GM12878 (cell line): ENCODE results near the gene NPAS2. TPM values are rescaled to one million over a fixed set of nuclear protein-coding genes. Genes with fewer than 3 reads are reported as not detected.

Source experiments
- ATAC-seq: fragments of 200-7000 bp; cut with Tn5 transposase; 3 replicates; pipeline ENCODE4 v1.9.1; 2020; ENCODE audit warnings: mild to moderate bottlenecking, moderate library complexity
- BruUV-seq: library from RNA; stranded (reverse); fragments of 400-500 nt; replicated peaks from 2 replicates; lab custom pipeline; 2021; lab: Mats Ljungman, UMichigan
- CTCF ChIA-PET: fragments of 300-600 bp; sonication (Branson Sonifier 250); formaldehyde crosslinking; extraction: SDS; loops from one replicate; lab custom pipeline; 2021; ENCODE audit warnings: inconsistent platforms; lab: Yijun Ruan, JAX
- POLR2A ChIA-PET: fragments of 350-600 bp; formaldehyde crosslinking; extraction: SDS; loops from one replicate; lab custom pipeline; 2021; ENCODE audit warnings: inconsistent platforms; lab: Charles Lee
- RAD21 ChIA-PET: fragments of 300-600 bp; sonication (Branson Sonifier 250); formaldehyde crosslinking; loops from one replicate; lab custom pipeline; 2023; ENCODE audit warnings: antibody characterized with exemption; ENCODE audit not compliant: unreplicated experiment; lab: Charles Lee
- SMC1A ChIA-PET: fragments of 300-600 bp; sonication (Branson Sonifier 250); formaldehyde crosslinking; loops from one replicate; lab custom pipeline; 2023; ENCODE audit not compliant: unreplicated experiment, uncharacterized antibody; lab: Charles Lee
- DNase-seq: peaks from one replicate; pipeline ENCODE4 v3.0.0-alpha.2; 2011; ENCODE audit warnings: low read depth, low spot score
- FAIRE-seq: peaks from 3 replicates; lab custom pipeline; 2011; peaks lifted over from hg19 to GRCh38; lab: Jason Lieb, UNC
- H2AFZ ChIP-seq: 2 replicates; pipeline ENCODE4 v1.6.0; 2011; ENCODE audit warnings: low read depth, low read length, control low read depth; ENCODE audit not compliant: control insufficient read depth
- H3K27ac ChIP-seq: 2 replicates; pipeline ENCODE4 v1.5.1; 2011; ENCODE audit warnings: control low read depth; ENCODE audit not compliant: control insufficient read depth, insufficient read depth
- H3K27me3 ChIP-seq, 2 experiments: replicated peaks in 1 of 2; 2 replicates each; pipeline versions ENCODE4 v1.6.0 to v1.6.1; 2011; ENCODE audit warnings: low read length in 1 of 2; ENCODE audit not compliant: control insufficient read depth in 2 of 2, insufficient read depth in 2 of 2
- H3K36me3 ChIP-seq, 2 experiments: 2 replicates each; pipeline ENCODE4 v1.5.1; 2011; ENCODE audit warnings: low read length in 1 of 2; ENCODE audit not compliant: control insufficient read depth in 2 of 2, insufficient read depth in 2 of 2
- H3K4me1 ChIP-seq: 2 replicates; pipeline ENCODE4 v1.6.1; 2011; ENCODE audit warnings: mild to moderate bottlenecking, low read length, moderate library complexity, mixed read lengths; ENCODE audit not compliant: control insufficient read depth, insufficient read depth
- H3K4me2 ChIP-seq: 2 replicates; pipeline ENCODE4 v1.6.0; 2011; ENCODE audit warnings: control low read depth; ENCODE audit not compliant: control insufficient read depth, insufficient read depth
- H3K4me3 ChIP-seq: fragments of 200-600 bp; sonication (generic); 2 replicates; pipeline ENCODE4 v1.5.1; 2016
- H3K79me2 ChIP-seq: 2 replicates; pipeline ENCODE4 v1.6.0; 2011; ENCODE audit warnings: low read length; ENCODE audit not compliant: control insufficient read depth, insufficient read depth
- H3K9ac ChIP-seq: 2 replicates; pipeline ENCODE4 v1.8.0; 2011; ENCODE audit warnings: low read length, control low read depth, mixed read lengths; ENCODE audit not compliant: control insufficient read depth, insufficient read depth
- H3K9me3 ChIP-seq: replicated peaks from 3 replicates; pipeline ENCODE4 v1.5.1; 2011; ENCODE audit warnings: mild to moderate bottlenecking, low read length; ENCODE audit not compliant: control insufficient read depth, insufficient read depth
- H4K20me1 ChIP-seq: 2 replicates; pipeline ENCODE4 v1.6.0; 2011; ENCODE audit not compliant: control insufficient read depth, insufficient read depth
- BCL11A ChIP-seq: IDR thresholded peaks from 2 replicates; pipeline ENCODE4 v1.6.1; 2011; ENCODE audit warnings: low read depth, low read length
- BMI1 ChIP-seq: fragments of 450-650 bp; IDR thresholded peaks from 2 replicates; pipeline ENCODE4 v1.6.1; 2016; ENCODE audit warnings: mild to moderate bottlenecking, moderate library complexity, borderline replicate concordance
- CHD2 ChIP-seq: IDR thresholded peaks from 2 replicates; pipeline ENCODE4 v1.6.1; 2011; ENCODE audit warnings: low read depth, low read length, improper control_type of control experiment, borderline replicate concordance
- FOXM1 ChIP-seq: IDR thresholded peaks from 2 replicates; pipeline ENCODE4 v1.6.1; 2012; ENCODE audit warnings: low read depth, mild to moderate bottlenecking, inconsistent platforms, low read length, moderate library complexity
- GABPA ChIP-seq: IDR thresholded peaks from 2 replicates; pipeline ENCODE4 v1.6.1; 2014; ENCODE audit warnings: antibody characterized with exemption, low read depth, mild to moderate bottlenecking, inconsistent platforms
- HDAC2 ChIP-seq: fragments of 200-600 bp; sonication (generic); IDR thresholded peaks from 2 replicates; pipeline ENCODE4 v1.6.1; 2017
- KAT2A ChIP-seq: conservative IDR thresholded peaks from 2 replicates; pipeline ENCODE4 v1.6.1; 2011; ENCODE audit warnings: low read depth, low read length; ENCODE audit not compliant: control insufficient read depth
- RAD21 ChIP-seq: IDR thresholded peaks from 2 replicates; pipeline ENCODE4 v1.6.1; 2011; ENCODE audit warnings: mild to moderate bottlenecking, low read depth, low read length, moderate library complexity; ENCODE audit not compliant: insufficient read depth
- SRF ChIP-seq, 2 experiments: IDR thresholded peaks; 2 replicates each; pipeline ENCODE4 v1.6.1; 2011; ENCODE audit warnings: low read depth in 2 of 2, low read length in 2 of 2, mild to moderate bottlenecking in 1 of 2, moderate library complexity in 1 of 2
- STAT1 ChIP-seq: fragments of 450-650 bp; conservative IDR thresholded peaks from 2 replicates; pipeline ENCODE4 v1.6.1; 2014; ENCODE audit warnings: antibody characterized with exemption, mild to moderate bottlenecking
- WGBS: methylation state at CpG from one replicate; pipeline ENCODE4 v1.1.6; 2016; ENCODE audit warnings: low lambda C conversion rate; ENCODE audit not compliant: insufficient replicate concordance, insufficient coverage; ENCODE audit errors: missing lambda C conversion rate; 5-methylcytosine and 5-hydroxymethylcytosine counted together
- in situ Hi-C: fragments of 300-500 bp; cut with MboI; formaldehyde crosslinking; loops from 9 replicates; pipeline ENCODE4 v1.14.3; 2018; ENCODE audit warnings: mixed read lengths
- intact Hi-C: fragments of 100-400 bp; cut with micrococcal nuclease; formaldehyde crosslinking; loops from one replicate; pipeline ENCODE4 v1.14.2; 2022; ENCODE audit not compliant: unreplicated experiment
- polyA plus RNA-seq, 11 experiments: library from polyadenylated mRNA; depleted of rRNA in 4 of 11; unstranded in 6 of 11; stranded (reverse) in 5 of 11; fragments of >200 nt; fragmentation: Nextera tagmentation in 4 of 11; fragmentation: Illumina TruSeq in 1 of 11; extraction: Ambion mirVana in 4 of 11; extraction: Trizol in 1 of 11; gene quantifications; 1 replicate in 1 of 11; 2 replicates in 10 of 11; pipeline versions ENCODE4 v1.2.1 to v1.2.3, GENCODE V29; 2011 to 2016; ENCODE audit warnings: inconsistent platforms in 2 of 11, missing spikeins in 2 of 11, low read depth in 1 of 11
- total RNA-seq, 4 experiments: library from RNA; depleted of rRNA in 3 of 4; stranded (reverse); fragments of >200 nt in 3 of 4; fragmentation: Illumina TruSeq in 1 of 4; extraction: Trizol in 1 of 4; gene quantifications; 2 replicates each; pipeline versions ENCODE4 v1.2.1 to v1.2.3, GENCODE V29; 2013 to 2021
- TF ChIP-seq, protein P1 (sequence below): fragments of 450-650 bp; IDR thresholded peaks from 2 replicates; pipeline ENCODE4 v1.6.1; 2017; ENCODE audit warnings: mild to moderate bottlenecking, moderate library complexity
- TF ChIP-seq, protein P2 (sequence below): fragments of 450-650 bp; IDR thresholded peaks from 2 replicates; pipeline ENCODE4 v1.6.1; 2018; ENCODE audit warnings: mild to moderate bottlenecking, low read depth, moderate library complexity; ENCODE audit not compliant: partially characterized antibody
- TF ChIP-seq, protein P3 (sequence below): IDR thresholded peaks from 2 replicates; pipeline ENCODE4 v1.6.1; 2012; ENCODE audit warnings: mild to moderate bottlenecking, low read depth, low read length

NPAS2 gene
- total and polyA plus RNA-seq, 10 of the 15 experiments (the other 5 are each of a cell fraction or from before 2014, with no cell fraction given), result 0.08 TPM; not detected in 9

DNA sequence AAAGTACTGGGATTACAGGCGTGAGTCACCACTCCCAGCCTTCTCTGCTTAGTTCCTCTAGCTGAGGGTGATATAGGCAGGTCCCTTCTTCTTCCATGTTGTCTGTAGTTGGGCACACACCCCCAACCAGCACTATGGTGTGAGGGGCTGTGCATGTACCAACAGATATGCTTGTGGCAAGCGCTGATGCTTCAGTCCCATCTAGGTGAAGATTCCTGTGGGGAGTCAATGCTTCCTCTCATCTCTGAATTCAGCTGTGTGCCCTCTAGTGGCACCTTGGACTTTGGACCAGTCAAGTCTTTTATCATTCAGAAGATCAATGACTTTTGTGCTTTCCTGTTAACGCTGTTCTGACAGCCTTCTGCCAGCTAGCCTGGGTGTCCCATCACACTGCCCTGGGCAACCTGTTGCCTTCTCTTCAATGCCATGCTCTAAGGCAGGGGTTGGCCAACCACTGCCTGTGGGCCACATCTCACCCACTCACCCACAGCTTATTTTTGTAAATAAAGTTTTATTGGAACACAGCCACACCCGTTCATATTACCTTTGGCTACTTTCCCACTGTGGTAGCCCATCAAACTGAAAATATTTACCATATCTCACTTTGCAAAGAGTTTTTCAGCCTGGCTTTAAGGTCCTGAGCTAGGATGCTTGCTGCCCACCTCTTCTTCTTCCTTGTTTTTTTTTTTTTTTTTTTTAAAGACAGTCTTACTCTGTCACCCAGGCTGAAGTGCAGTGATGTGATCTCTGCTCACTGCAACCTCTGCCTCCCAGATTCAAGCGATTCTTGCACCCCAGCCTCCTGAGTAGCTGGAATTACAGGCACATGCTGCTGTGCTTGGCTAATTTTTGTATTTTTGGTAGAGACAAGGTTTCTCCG, 51.0 kb downstream of the NPAS2 start:
- no peaks in the 10 kb centered on the region for H3K4me1 ChIP-seq
- ATAC-seq (no peak), FAIRE-seq (no peak), DNase-seq (no peak)
- intact Hi-C loops, result no loop called here
- BruUV-seq, result no TSS peak
- H4K20me1 ChIP-seq, result no peaks in the 10 kb centered on the region
- in situ Hi-C loops, result no loop called here
- H2AFZ ChIP-seq, result no peak overlapping the region
- H3K79me2 ChIP-seq, result no peaks in the 10 kb centered on the region
- ChIA-PET CTCF (no interaction called here), SMC1A (no interaction called here), RAD21 (interaction anchor here (0.6 kb wide), 1 partner anchor 59 kb away, joined by 4 read pairs; no protein-coding TSS in a partner anchor), POLR2A (no interaction called here)
- no peak overlapping the region for H3K4me3 ChIP-seq
- WGBS, result 57% methylated on average over 6 of the region's 6 CpGs
- H3K4me2 ChIP-seq, result no peak overlapping the region
- H3K27me3 ChIP-seq, result no peaks in the 10 kb centered on the region
- no peaks in the 10 kb centered on the region for H3K36me3 ChIP-seq
- no peak overlapping the region for H3K9ac ChIP-seq
- no peak overlapping the region for H3K27ac ChIP-seq
- TF ChIP-seq, protein P1, sequence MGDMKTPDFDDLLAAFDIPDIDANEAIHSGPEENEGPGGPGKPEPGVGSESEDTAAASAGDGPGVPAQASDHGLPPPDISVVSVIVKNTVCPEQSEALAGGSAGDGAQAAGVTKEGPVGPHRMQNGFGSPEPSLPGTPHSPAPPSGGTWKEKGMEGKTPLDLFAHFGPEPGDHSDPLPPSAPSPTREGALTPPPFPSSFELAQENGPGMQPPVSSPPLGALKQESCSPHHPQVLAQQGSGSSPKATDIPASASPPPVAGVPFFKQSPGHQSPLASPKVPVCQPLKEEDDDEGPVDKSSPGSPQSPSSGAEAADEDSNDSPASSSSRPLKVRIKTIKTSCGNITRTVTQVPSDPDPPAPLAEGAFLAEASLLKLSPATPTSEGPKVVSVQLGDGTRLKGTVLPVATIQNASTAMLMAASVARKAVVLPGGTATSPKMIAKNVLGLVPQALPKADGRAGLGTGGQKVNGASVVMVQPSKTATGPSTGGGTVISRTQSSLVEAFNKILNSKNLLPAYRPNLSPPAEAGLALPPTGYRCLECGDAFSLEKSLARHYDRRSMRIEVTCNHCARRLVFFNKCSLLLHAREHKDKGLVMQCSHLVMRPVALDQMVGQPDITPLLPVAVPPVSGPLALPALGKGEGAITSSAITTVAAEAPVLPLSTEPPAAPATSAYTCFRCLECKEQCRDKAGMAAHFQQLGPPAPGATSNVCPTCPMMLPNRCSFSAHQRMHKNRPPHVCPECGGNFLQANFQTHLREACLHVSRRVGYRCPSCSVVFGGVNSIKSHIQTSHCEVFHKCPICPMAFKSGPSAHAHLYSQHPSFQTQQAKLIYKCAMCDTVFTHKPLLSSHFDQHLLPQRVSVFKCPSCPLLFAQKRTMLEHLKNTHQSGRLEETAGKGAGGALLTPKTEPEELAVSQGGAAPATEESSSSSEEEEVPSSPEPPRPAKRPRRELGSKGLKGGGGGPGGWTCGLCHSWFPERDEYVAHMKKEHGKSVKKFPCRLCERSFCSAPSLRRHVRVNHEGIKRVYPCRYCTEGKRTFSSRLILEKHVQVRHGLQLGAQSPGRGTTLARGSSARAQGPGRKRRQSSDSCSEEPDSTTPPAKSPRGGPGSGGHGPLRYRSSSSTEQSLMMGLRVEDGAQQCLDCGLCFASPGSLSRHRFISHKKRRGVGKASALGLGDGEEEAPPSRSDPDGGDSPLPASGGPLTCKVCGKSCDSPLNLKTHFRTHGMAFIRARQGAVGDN, result no peak
- no peak for TF ChIP-seq STAT1
- TF ChIP-seq BMI1, result no peak
- TF ChIP-seq, protein P2, sequence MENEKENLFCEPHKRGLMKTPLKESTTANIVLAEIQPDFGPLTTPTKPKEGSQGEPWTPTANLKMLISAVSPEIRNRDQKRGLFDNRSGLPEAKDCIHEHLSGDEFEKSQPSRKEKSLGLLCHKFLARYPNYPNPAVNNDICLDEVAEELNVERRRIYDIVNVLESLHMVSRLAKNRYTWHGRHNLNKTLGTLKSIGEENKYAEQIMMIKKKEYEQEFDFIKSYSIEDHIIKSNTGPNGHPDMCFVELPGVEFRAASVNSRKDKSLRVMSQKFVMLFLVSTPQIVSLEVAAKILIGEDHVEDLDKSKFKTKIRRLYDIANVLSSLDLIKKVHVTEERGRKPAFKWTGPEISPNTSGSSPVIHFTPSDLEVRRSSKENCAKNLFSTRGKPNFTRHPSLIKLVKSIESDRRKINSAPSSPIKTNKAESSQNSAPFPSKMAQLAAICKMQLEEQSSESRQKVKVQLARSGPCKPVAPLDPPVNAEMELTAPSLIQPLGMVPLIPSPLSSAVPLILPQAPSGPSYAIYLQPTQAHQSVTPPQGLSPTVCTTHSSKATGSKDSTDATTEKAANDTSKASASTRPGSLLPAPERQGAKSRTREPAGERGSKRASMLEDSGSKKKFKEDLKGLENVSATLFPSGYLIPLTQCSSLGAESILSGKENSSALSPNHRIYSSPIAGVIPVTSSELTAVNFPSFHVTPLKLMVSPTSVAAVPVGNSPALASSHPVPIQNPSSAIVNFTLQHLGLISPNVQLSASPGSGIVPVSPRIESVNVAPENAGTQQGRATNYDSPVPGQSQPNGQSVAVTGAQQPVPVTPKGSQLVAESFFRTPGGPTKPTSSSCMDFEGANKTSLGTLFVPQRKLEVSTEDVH, result no peak
- TF ChIP-seq BCL11A, result no peak
- no peak for TF ChIP-seq CHD2
- TF ChIP-seq, protein P3, sequence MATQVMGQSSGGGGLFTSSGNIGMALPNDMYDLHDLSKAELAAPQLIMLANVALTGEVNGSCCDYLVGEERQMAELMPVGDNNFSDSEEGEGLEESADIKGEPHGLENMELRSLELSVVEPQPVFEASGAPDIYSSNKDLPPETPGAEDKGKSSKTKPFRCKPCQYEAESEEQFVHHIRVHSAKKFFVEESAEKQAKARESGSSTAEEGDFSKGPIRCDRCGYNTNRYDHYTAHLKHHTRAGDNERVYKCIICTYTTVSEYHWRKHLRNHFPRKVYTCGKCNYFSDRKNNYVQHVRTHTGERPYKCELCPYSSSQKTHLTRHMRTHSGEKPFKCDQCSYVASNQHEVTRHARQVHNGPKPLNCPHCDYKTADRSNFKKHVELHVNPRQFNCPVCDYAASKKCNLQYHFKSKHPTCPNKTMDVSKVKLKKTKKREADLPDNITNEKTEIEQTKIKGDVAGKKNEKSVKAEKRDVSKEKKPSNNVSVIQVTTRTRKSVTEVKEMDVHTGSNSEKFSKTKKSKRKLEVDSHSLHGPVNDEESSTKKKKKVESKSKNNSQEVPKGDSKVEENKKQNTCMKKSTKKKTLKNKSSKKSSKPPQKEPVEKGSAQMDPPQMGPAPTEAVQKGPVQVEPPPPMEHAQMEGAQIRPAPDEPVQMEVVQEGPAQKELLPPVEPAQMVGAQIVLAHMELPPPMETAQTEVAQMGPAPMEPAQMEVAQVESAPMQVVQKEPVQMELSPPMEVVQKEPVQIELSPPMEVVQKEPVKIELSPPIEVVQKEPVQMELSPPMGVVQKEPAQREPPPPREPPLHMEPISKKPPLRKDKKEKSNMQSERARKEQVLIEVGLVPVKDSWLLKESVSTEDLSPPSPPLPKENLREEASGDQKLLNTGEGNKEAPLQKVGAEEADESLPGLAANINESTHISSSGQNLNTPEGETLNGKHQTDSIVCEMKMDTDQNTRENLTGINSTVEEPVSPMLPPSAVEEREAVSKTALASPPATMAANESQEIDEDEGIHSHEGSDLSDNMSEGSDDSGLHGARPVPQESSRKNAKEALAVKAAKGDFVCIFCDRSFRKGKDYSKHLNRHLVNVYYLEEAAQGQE, result no peak
- no peak for TF ChIP-seq SRF (IDR thresholded peaks at IDR 0.05; ENCODE audit: low read depth in 2 of 2, low read length in 2 of 2)
- no peak for TF ChIP-seq RAD21
- TF ChIP-seq FOXM1, result no peak
- no peak for TF ChIP-seq HDAC2
- no peak for TF ChIP-seq GABPA
- TF ChIP-seq KAT2A, result no peak
- no peaks in the 10 kb centered on the region; the same call in 2 of the 3 replicates for H3K9me3 ChIP-seq
